ENCODE measurements around the gene CNNM3. TPM values are rescaled to one million over a fixed set of nuclear protein-coding genes. Genes with fewer than 3 reads are reported as not detected.

The CNNM3 gene
- total RNA-seq, 2 experiments from 2014 or later: 16.3 to 22.2 TPM

DNA sequence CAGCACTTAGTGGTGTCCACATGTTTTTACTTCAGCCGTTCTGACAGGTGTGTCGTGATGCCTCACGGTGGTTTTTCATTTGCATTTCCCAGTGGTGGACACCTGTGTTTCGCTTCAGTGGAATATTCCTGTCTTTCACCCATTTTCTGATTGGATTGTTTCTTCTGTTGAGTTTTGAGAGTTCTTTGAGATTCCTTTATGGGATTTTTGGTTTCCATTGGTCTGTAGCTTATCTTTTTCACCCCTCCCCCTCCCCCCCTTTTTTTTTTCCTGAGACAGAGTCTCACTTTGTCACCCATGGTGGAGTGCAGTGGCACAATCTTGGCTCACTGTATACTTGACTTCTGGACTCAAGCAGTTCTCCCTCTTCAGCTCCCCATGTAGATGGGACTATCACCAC lies 19.8 kb downstream of the CNNM3 start:
- H3K36me3 Mint-ChIP-seq: peaks cover 22% of the 10 kb centered on the region
- H3K27me3 Mint-ChIP-seq: no peaks in the 10 kb centered on the region
- H3K27ac Mint-ChIP-seq: no peak overlapping the region
- H3K4me1 Mint-ChIP-seq (ENCODE audit: low read depth): peaks cover 17% of the 10 kb centered on the region
- no peaks in the 10 kb centered on the region for H3K9me3 Mint-ChIP-seq
- ChIA-PET POLR2A (interaction anchor here (0.7 kb wide), 1 partner anchor 14 kb away, joined by 5 read pairs; no protein-coding TSS in a partner anchor), CTCF (interaction anchor here (1.0 kb wide), 1 partner anchor 116 kb away, joined by 3 read pairs; no protein-coding TSS in a partner anchor)
- intact Hi-C loops (cut with micrococcal nuclease): no loop called here
- H3K4me3 Mint-ChIP-seq: no peak overlapping the region
- DNase-seq: no peak

DNA sequence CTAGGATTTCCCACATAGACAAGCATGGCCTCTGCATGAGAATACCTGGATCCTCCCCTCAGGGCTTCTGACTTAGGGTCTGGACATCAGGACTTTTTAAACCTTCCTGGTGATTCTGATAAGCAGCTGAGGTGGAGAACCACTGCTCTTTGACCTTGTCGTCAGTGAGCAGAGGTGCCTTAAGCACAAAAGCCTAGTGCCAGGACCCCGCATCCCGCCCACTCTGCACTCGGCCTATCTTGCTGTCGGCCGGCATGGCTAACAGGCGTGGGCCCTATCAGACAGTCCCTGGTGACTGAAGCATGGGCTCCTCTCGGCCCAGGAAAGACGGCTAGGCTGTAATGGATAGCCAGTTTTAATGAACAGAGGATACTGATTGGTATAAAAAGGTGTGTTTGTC lies 21.5 kb downstream of the CNNM3 start:
- Mint-ChIP-seq H3K27me3 (no peaks in the 10 kb centered on the region), H3K27ac (no peak overlapping the region), H3K4me1 (ENCODE audit: low read depth) (peaks cover 20% of the 10 kb centered on the region), H3K36me3 (peaks cover 15% of the 10 kb centered on the region), H3K4me3 (no peak overlapping the region), H3K9me3 (no peaks in the 10 kb centered on the region)
- ChIA-PET CTCF (interaction anchor here (1.1 kb wide), 1 partner anchor 21 kb away, joined by 3 read pairs; the partner anchor contains the start of gene CNNM3), POLR2A (no interaction called here)
- intact Hi-C loops (cut with micrococcal nuclease): no loop called here
- DNase-seq: no peak

DNA sequence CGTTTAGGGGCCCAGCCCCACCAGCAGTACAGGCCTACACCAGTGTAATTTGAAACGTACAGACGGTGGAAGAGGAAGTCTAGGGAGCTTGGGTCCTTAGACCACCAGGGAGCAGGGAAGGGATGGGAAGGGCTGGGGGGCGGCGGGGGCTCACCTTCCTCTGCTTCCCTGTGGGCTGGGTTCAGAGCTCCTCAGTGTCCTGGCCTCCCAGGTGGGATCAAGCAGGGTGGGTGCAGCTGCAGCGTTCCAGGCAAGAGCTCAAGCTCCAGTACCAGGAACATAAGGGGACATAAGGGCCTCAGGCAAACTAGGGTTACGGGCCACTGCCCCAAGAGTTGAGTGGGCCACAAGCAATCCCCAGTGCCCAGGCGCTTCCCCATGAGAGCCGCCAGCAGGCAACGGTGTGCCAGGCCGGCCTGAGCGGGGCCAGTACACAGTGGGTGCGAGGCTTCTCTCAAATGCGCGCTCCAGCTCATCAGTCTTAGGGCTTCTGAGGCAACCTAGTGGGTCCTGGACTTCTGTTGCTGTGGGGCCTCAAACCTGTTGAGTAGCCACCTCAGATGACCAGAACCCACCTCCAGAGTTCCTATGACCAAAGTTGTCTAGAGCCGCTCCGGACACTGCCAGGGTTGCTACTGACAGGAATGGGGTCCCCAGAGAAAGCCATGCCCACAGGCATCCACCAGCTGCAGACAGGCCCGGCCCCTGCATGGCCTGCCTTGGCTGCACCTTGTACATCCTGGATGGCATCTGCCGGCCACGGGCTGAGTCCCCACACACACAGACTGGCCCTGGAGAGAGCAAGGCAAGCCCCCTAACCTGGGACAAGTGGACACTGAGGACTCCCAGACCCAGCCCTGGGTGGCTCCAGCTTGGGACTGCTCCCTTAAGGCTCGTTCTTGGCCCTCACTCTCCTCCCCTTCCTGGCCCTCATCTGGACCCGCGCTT lies 22.6 kb downstream of the CNNM3 start:
- H3K27ac Mint-ChIP-seq: peak overlapping the region; percentile 42

GRCh38 chr2:96839293-96839874 lies 23.3 kb downstream of the CNNM3 start:
- peak; percentile 90 for DNase-seq
- Mint-ChIP-seq H3K36me3 (peaks cover 6% of the 10 kb centered on the region), H3K27ac (peak overlapping the region; percentile 42), H3K4me1 (ENCODE audit: low read depth) (peaks cover 20% of the 10 kb centered on the region), H3K9me3 (no peaks in the 10 kb centered on the region), H3K27me3 (no peaks in the 10 kb centered on the region), H3K4me3 (no peak overlapping the region)
- intact Hi-C loops (cut with micrococcal nuclease): no loop called here
- ChIA-PET CTCF (interaction anchor here (0.6 to 2.0 kb wide), 4 partner anchors 16 to 693 kb away, joined by 3 to 10 read pairs (median 4); partner anchors contain the start of gene ANKRD39), POLR2A (interaction anchor here (0.5 to 1.5 kb wide), 2 partner anchors 23 to 173 kb away, joined by 3 to 6 read pairs; partner anchors contain the start of gene CNNM3)

More for the DNA sequence above, 22.6 kb downstream of the CNNM3 start:
- CTCF ChIA-PET: interaction anchor here (0.6 to 2.0 kb wide), 3 partner anchors 19 to 692 kb away, joined by 3 to 10 read pairs (median 3); partner anchors contain the start of genes ANKRD39 and CNNM3
- H3K4me3 Mint-ChIP-seq: no peak overlapping the region
- POLR2A ChIA-PET: interaction anchor here (1.5 kb wide), 1 partner anchor 23 kb away, joined by 6 read pairs; the partner anchor contains the start of gene CNNM3
- H3K9me3 Mint-ChIP-seq: no peaks in the 10 kb centered on the region
- no peaks in the 10 kb centered on the region for H3K27me3 Mint-ChIP-seq
- intact Hi-C loops (cut with micrococcal nuclease): no loop called here
- H3K4me1 Mint-ChIP-seq (ENCODE audit: low read depth): peaks cover 20% of the 10 kb centered on the region
- H3K36me3 Mint-ChIP-seq: peaks cover 7% of the 10 kb centered on the region
- DNase-seq: no peak

GRCh38 chr2:96839875-96840850 lies 24.1 kb downstream of the CNNM3 start:
- no peak for DNase-seq
- Mint-ChIP-seq H3K4me3 (no peak overlapping the region), H3K27ac (no peak overlapping the region), H3K4me1 (ENCODE audit: low read depth) (peaks cover 20% of the 10 kb centered on the region), H3K27me3 (no peaks in the 10 kb centered on the region), H3K9me3 (no peaks in the 10 kb centered on the region), H3K36me3 (peaks cover 6% of the 10 kb centered on the region)
- intact Hi-C loops (cut with micrococcal nuclease): no loop called here
- CTCF ChIA-PET: interaction anchor here (0.6 to 2.0 kb wide), 5 partner anchors 15 to 694 kb away, joined by 3 to 10 read pairs (median 4); partner anchors contain the start of gene ANKRD39
- POLR2A ChIA-PET: interaction anchor here (0.5 to 1.5 kb wide), 3 partner anchors 17 to 174 kb away, joined by 3 to 6 read pairs (median 3); partner anchors contain the start of genes ANKRD39 and CNNM3

- Mint-ChIP-seq H3K4me3 (no peak overlapping the region), H3K4me1 (ENCODE audit: low read depth) (peaks cover 20% of the 10 kb centered on the region), H3K27ac (no peak overlapping the region), H3K36me3 (peaks cover 8% of the 10 kb centered on the region), H3K9me3 (no peaks in the 10 kb centered on the region), H3K27me3 (no peaks in the 10 kb centered on the region)
- POLR2A ChIA-PET: interaction anchor here (1.3 kb wide), 1 partner anchor 10 kb away, joined by 8 read pairs; no protein-coding TSS in a partner anchor
- intact Hi-C loops (cut with micrococcal nuclease): no loop called here
- CTCF ChIA-PET: interaction anchor here (1.5 kb wide), 1 partner anchor 16 kb away, joined by 10 read pairs; the partner anchor contains the start of gene ANKRD39
- no peak for DNase-seq
Observed at GRCh38 chr2:96841701-96842495, 25.8 kb downstream of the CNNM3 start.

- intact Hi-C loops (cut with micrococcal nuclease): no loop called here
- Mint-ChIP-seq H3K27me3 (no peaks in the 10 kb centered on the region), H3K27ac (no peak overlapping the region), H3K36me3 (peaks cover 12% of the 10 kb centered on the region), H3K4me1 (ENCODE audit: low read depth) (peaks cover 20% of the 10 kb centered on the region), H3K4me3 (no peak overlapping the region), H3K9me3 (no peaks in the 10 kb centered on the region)
- DNase-seq: no peak
- POLR2A ChIA-PET: interaction anchor here (0.8 to 1.3 kb wide), 2 partner anchors 9 to 16 kb away, joined by 3 to 8 read pairs; no protein-coding TSS in a partner anchor
- CTCF ChIA-PET: interaction anchor here (1.5 kb wide), 1 partner anchor 16 kb away, joined by 10 read pairs; the partner anchor contains the start of gene ANKRD39
Observed at GRCh38 chr2:96842600-96842999, 26.5 kb downstream of the CNNM3 start.

DNA sequence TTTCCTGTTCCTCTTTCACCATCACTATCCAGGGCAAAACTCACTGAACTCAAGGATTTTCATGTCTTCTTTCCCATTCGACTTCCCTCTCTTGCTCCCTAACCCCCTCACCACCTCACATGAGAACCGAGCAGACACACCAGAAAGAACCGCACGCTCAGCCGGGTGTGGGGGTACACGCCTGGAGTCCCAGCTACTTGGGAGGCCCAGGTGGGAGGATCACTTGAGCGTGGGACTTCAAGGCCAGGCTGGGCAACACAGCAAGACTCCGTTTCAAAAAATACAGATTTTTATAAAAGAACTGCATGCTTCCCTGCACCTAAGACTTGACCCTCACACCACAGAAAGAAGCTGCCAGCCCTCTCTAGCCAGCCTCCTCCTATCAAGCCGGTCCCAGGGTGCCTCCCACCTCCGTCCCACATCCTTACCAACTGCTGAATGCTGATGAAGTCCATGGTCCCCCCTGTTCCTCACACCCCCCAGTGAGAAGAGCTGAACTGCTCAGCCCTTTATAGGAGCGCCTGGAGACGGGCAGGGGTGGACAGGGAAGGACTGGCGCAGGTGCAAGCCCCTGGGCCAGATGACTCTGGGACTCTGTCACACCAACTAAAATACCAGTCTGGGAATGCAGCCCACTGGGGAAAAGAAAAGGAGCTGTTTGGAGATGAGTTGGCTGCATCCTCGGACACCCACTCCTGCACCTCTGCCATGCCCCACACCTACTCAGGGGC lies 27.6 kb downstream of the CNNM3 start, which contains the start of gene ANKRD23:
TSS of gene ANKRD23 (minus strand) at position 484 of the 731 bp plus-strand sequence. CDS start at position 455, 29 bp downstream.
- Mint-ChIP-seq H3K36me3 (peaks cover 15% of the 10 kb centered on the region), H3K4me1 (ENCODE audit: low read depth) (peaks cover 20% of the 10 kb centered on the region), H3K4me3 (no peak within 1 kb of the TSS), H3K27ac (no peak within 1 kb of the TSS), H3K27me3 (no peaks in the 10 kb centered on the region), H3K9me3 (no peaks in the 10 kb centered on the region)
- ChIA-PET CTCF (interaction anchor here (0.6 to 1.5 kb wide), 2 partner anchors 14 to 308 kb away, joined by 3 to 10 read pairs; partner anchors contain the start of gene ANKRD39), POLR2A (no interaction called here)
- intact Hi-C loops (cut with micrococcal nuclease): no loop called here
- no peak for DNase-seq

DNA sequence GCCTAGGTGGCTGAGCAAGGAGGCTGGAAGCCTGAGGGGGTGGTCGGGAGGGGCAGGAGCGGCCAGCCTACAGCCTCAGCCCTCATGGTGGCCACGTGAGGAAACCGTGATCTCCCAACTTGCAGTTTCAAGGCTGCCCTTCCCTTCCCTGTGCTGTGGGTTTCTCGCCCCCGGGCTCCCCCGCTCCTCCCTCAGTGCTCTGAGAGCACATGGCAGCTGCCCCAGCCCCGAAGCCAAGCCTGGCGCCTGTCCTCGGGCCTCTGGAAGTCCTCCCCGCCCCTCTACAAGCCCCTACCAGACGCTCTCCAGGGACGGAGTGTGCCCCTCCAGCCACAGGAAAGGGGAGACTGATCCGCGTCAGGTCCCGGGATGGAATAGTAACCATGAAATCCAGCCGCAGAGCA lies 28.3 kb downstream of the CNNM3 start:
- ChIA-PET POLR2A (no interaction called here), CTCF (no interaction called here)
- intact Hi-C loops (cut with micrococcal nuclease): no loop called here

DNA sequence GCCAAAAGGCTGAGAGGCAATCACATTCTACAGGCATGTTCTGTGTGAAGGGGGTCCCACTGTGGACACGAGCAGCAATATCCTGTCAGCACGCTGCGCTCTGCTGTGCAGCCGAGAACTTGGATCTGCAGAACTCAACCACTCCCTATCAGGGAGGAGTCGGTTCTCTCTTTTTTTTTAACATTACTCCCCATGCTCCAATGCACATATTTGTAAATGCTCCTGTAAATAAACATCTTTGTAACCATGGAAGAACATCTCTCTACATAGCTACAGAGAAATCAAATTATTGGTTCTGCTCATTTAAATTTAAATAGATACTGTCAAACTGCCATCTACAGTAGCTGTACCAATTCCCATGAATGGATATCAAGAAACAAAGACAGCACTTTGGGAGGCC lies 30.8 kb downstream of the CNNM3 start:
- Mint-ChIP-seq H3K27ac (no peak overlapping the region), H3K4me1 (ENCODE audit: low read depth) (no peaks in the 10 kb centered on the region), H3K27me3 (no peaks in the 10 kb centered on the region), H3K36me3 (peaks cover 14% of the 10 kb centered on the region), H3K4me3 (no peak overlapping the region), H3K9me3 (no peaks in the 10 kb centered on the region)
- ChIA-PET CTCF (interaction anchor here (2.8 kb wide), 1 partner anchor 11 kb away, joined by 12 read pairs; the partner anchor contains the start of gene ANKRD39), POLR2A (no interaction called here)
- intact Hi-C loops (cut with micrococcal nuclease): no loop called here
- DNase-seq: no peak

More for the DNA sequence above, 28.3 kb downstream of the CNNM3 start:
- peaks cover 15% of the 10 kb centered on the region for H3K36me3 Mint-ChIP-seq
- H3K4me1 Mint-ChIP-seq (ENCODE audit: low read depth): peaks cover 15% of the 10 kb centered on the region
- no peaks in the 10 kb centered on the region for H3K27me3 Mint-ChIP-seq
- no peak for DNase-seq
- H3K9me3 Mint-ChIP-seq: no peaks in the 10 kb centered on the region
- H3K4me3 Mint-ChIP-seq: no peak overlapping the region
- no peak overlapping the region for H3K27ac Mint-ChIP-seq

All from activated CD4-positive, alpha-beta memory T cell treated with anti-CD3 and anti-CD28 coated beads for 36 hours (primary cell).